ENCODE measurements around the gene CYTH4.

- TF ChIP-seq POLR2A (IDR thresholded peaks at IDR 0.05) (no peak), CTCF (IDR thresholded peaks at IDR 0.05) (no peak)
These were observed 40.8 kb upstream of the CYTH4 start for GRCh38 chr22:37241351-37242142.

All from Peyer's patch (tissue), 4 donors.